Measurements from ENCODE around the gene MIA2. TPM values are rescaled to one million over a fixed set of nuclear protein-coding genes. Genes with fewer than 3 reads are reported as not detected.
A peak's percentile ranks its signal among the peaks of the same experiment; 100 is the strongest.

MIA2 gene
- total RNA-seq, 6 experiments from 2014 or later, result 58.7 to 90.8 (median 73.6) TPM

DNA sequence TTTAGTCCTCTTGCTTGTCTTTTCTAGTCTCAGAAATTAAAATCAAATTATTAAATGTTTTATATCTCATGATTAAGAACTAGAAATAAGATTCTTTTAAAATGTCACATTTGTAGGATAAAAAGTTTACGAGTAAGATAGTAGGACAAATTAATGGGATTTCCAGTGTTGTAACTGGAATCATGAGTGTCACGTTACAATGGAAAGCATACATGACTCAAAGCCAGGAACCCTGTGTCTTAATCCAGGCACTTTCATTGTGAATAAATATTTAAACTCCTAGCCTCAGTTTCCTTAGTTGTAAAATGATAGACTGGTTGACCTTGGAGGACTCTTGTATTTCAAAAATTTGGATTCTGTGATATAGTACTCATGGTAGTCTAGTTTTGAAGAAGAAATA lies 84.9 kb downstream of the MIA2 start:
- intact Hi-C loops (cut with DNase I), result no loop called here

DNA sequence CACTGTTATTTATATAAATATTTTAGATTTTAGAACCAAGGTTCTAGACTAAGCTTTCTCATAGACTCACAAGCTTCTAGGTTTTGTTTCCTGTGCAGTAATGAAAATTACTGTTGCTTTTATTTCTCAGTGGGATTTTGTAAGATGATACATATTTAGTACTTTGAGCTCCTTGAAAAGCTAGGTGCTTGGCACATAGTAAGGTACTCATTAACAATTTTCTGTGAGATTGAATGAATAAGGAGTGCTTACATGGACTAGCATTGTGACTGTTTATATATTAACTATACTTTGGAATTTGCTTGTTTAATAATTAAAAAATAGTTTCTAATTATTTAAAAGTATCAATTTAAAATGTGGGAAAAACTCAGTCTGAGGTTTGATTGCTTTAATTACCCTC lies 85.7 kb downstream of the MIA2 start:
- ATAC-seq, result no peak
- TF ChIP-seq POLR2A (IDR thresholded peaks at IDR 0.05), result no peak
- TF ChIP-seq, protein P1, sequence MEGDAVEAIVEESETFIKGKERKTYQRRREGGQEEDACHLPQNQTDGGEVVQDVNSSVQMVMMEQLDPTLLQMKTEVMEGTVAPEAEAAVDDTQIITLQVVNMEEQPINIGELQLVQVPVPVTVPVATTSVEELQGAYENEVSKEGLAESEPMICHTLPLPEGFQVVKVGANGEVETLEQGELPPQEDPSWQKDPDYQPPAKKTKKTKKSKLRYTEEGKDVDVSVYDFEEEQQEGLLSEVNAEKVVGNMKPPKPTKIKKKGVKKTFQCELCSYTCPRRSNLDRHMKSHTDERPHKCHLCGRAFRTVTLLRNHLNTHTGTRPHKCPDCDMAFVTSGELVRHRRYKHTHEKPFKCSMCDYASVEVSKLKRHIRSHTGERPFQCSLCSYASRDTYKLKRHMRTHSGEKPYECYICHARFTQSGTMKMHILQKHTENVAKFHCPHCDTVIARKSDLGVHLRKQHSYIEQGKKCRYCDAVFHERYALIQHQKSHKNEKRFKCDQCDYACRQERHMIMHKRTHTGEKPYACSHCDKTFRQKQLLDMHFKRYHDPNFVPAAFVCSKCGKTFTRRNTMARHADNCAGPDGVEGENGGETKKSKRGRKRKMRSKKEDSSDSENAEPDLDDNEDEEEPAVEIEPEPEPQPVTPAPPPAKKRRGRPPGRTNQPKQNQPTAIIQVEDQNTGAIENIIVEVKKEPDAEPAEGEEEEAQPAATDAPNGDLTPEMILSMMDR (IDR thresholded peaks at IDR 0.05), result no peak
- no peak for DNase-seq
- no peak overlapping the region for H3K4me3 ChIP-seq
- no peaks in the 10 kb centered on the region for H3K9me3 ChIP-seq
- H3K36me3 ChIP-seq, result peaks cover 0 to 48% (median 25%) of the 10 kb centered on the region in 4 donors
- peaks cover 0 to 13% (median under 1%) of the 10 kb centered on the region in 4 donors for H3K4me1 ChIP-seq
- no peaks in the 10 kb centered on the region for H3K27me3 ChIP-seq
- intact Hi-C loops (cut with DNase I), result no loop called here
- no peak overlapping the region for H3K27ac ChIP-seq

More for the DNA sequence above, 84.9 kb downstream of the MIA2 start:
- no peak overlapping the region for H3K4me3 ChIP-seq
- no peak for DNase-seq
- no peak for ATAC-seq
- no peaks in the 10 kb centered on the region for H3K9me3 ChIP-seq
- TF ChIP-seq, protein P1 (IDR thresholded peaks at IDR 0.05), result no peak
- TF ChIP-seq POLR2A (IDR thresholded peaks at IDR 0.05), result no peak
- WGBS (ENCODE audit: insufficient coverage, low coverage, low lambda C conversion rate, missing lambda C conversion rate), result 93% methylated on average over 2 of the region's 2 CpGs
- H3K36me3 ChIP-seq, result peaks cover 0 to 44% (median 22%) of the 10 kb centered on the region in 4 donors
- peaks cover 0 to 13% (median under 1%) of the 10 kb centered on the region in 4 donors for H3K4me1 ChIP-seq
- no peaks in the 10 kb centered on the region for H3K27me3 ChIP-seq
- H3K27ac ChIP-seq, result no peak overlapping the region

DNA sequence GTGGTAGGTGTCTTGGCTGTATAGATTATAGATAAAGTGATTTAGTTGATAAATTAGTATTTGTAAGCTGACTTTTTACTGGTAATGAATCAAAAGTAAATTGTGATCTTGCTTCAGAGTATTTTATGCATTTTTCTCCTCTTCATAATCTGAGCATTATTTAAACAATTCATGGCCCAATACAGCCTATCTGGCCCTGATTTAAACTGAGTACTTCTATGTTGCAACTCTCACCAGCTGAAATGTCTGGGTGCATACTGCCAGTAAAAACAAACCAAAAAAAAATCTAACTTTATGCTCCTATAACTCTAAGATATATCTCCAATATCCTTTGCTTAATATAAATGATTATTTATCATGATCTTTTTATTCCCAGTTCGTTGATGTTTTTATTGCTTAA lies 86.6 kb downstream of the MIA2 start:
- no peak overlapping the region for H3K27ac ChIP-seq
- no peak for ATAC-seq
- intact Hi-C loops (cut with DNase I), result no loop called here
- H3K27me3 ChIP-seq, result no peaks in the 10 kb centered on the region
- peaks cover 0 to 48% (median 26%) of the 10 kb centered on the region in 4 donors for H3K36me3 ChIP-seq
- peaks cover 0 to 13% (median under 1%) of the 10 kb centered on the region in 4 donors for H3K4me1 ChIP-seq
- no peak overlapping the region for H3K4me3 ChIP-seq
- WGBS (ENCODE audit: insufficient coverage, low coverage, low lambda C conversion rate, missing lambda C conversion rate), result 100% methylated on average over 1 of the region's 1 CpG
- no peaks in the 10 kb centered on the region for H3K9me3 ChIP-seq
- no peak for TF ChIP-seq POLR2A (IDR thresholded peaks at IDR 0.05)
- TF ChIP-seq, protein P1 (IDR thresholded peaks at IDR 0.05), result no peak
- DNase-seq, result no peak

DNA sequence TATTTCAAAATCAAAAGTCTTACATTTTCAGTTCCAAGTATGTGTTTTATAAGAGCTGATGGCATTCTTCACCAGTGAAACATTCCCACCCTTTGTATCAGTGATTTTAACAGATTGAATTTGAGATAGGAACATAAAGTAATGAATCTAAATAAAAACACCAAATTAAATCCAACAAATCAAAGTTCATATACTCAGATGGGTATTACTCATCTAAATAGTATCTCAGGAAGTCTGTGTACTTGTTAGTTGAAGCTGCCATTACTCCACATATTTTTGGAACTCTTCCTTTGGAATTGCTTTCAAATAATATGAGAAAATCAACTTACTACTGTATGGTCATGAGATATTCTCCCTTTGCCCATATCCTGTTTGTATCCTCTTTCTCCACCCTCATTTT lies 89.1 kb downstream of the MIA2 start:
- H3K36me3 ChIP-seq, result peaks cover 0 to 56% (median 31%) of the 10 kb centered on the region in 4 donors
- H3K27me3 ChIP-seq, result no peaks in the 10 kb centered on the region
- no peaks in the 10 kb centered on the region for H3K9me3 ChIP-seq
- no peak overlapping the region for H3K27ac ChIP-seq
- TF ChIP-seq POLR2A (IDR thresholded peaks at IDR 0.05), result no peak
- TF ChIP-seq, protein P1 (IDR thresholded peaks at IDR 0.05), result no peak
- intact Hi-C loops (cut with DNase I), result no loop called here
- no peak overlapping the region for H3K4me3 ChIP-seq
- peak in 1 of 4 donors; percentile 28 for ATAC-seq
- DNase-seq, result no peak
- H3K4me1 ChIP-seq, result peaks cover 0 to 1% (median 0%) of the 10 kb centered on the region in 4 donors

DNA sequence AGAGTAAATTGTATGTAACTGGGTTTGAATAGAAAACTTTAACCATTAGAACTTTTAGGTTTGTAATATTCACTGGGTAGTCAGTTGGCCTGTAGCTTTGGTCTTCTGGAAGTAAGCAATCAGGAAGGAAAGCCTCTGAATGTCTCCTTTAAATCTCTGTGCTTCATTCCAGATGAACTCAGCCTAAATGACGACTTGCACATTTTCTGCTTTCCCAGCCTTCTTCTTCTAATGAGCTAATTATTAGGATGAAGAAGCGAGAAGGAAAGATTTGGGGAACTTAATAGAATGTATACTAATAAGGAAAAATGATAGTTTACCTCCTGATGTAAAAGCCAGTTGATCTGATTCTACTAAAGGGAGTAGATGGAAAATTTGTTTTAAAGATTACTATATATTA lies 90.4 kb downstream of the MIA2 start:
- ATAC-seq (no peak), DNase-seq (no peak)
- intact Hi-C loops (cut with DNase I), result no loop called here
- no peaks in the 10 kb centered on the region for H3K27me3 ChIP-seq
- WGBS (ENCODE audit: insufficient coverage, low coverage, low lambda C conversion rate, missing lambda C conversion rate), result 57% methylated on average over 2 of the region's 2 CpGs
- TF ChIP-seq, protein P1 (IDR thresholded peaks at IDR 0.05), result no peak
- no peak for TF ChIP-seq POLR2A (IDR thresholded peaks at IDR 0.05)
- H3K27ac ChIP-seq, result no peak overlapping the region
- no peak overlapping the region for H3K4me3 ChIP-seq
- no peaks in the 10 kb centered on the region for H3K4me1 ChIP-seq
- H3K9me3 ChIP-seq, result no peaks in the 10 kb centered on the region
- H3K36me3 ChIP-seq, result peaks cover 0 to 53% (median 27%) of the 10 kb centered on the region in 4 donors

Measured in right lobe of liver (tissue), 6 donors.